ENCODE results near the gene WNT7B.

Gene WNT7B

GRCh38 chr22:45933506-45934167 lies 43.3 kb downstream of the WNT7B start:
- DNase-seq, result no peak

GRCh38 chr22:45932071-45932470 lies 44.9 kb downstream of the WNT7B start:
- DNase-seq, result no peak

GRCh38 chr22:45931042-45931441 lies 45.9 kb downstream of the WNT7B start:
- DNase-seq, result no peak

GRCh38 chr22:45930324-45930723 lies 46.6 kb downstream of the WNT7B start:
- no peak for DNase-seq

- DNase-seq, result no peak
Measured at GRCh38 chr22:45929649-45930048, 47.3 kb downstream of the WNT7B start.

GRCh38 chr22:45928726-45929368 lies 48.1 kb downstream of the WNT7B start:
- DNase-seq, result no peak

GRCh38 chr22:45927059-45927458 lies 49.9 kb downstream of the WNT7B start:
- no peak for DNase-seq

GRCh38 chr22:45926433-45926832 lies 50.5 kb downstream of the WNT7B start:
- DNase-seq, result no peak

- DNase-seq, result no peak
Measured at GRCh38 chr22:45925811-45926351, 51.1 kb downstream of the WNT7B start.

GRCh38 chr22:45923835-45924234 lies 53.1 kb downstream of the WNT7B start:
- DNase-seq, result no peak

- DNase-seq, result no peak
Measured at GRCh38 chr22:45923212-45923611, 53.8 kb downstream of the WNT7B start.

GRCh38 chr22:45922661-45923060 lies 54.3 kb downstream of the WNT7B start:
- no peak for DNase-seq

- no peak for DNase-seq
Measured at GRCh38 chr22:45922256-45922655, 54.7 kb downstream of the WNT7B start.

GRCh38 chr22:45919504-45920286 lies 57.3 kb downstream of the WNT7B start:
- DNase-seq, result no peak

GRCh38 chr22:45918459-45919370 lies 58.2 kb downstream of the WNT7B start:
- no peak for DNase-seq

GRCh38 chr22:45917700-45918458 lies 59.1 kb downstream of the WNT7B start:
- DNase-seq, result no peak

- no peak for DNase-seq
Measured at GRCh38 chr22:45917146-45917545, 59.8 kb downstream of the WNT7B start.

GRCh38 chr22:45916515-45916914 lies 60.4 kb downstream of the WNT7B start:
- no peak for DNase-seq

GRCh38 chr22:45915841-45916240 lies 61.1 kb downstream of the WNT7B start:
- DNase-seq, result no peak

GRCh38 chr22:45915151-45915550 lies 61.8 kb downstream of the WNT7B start:
- DNase-seq, result no peak

- DNase-seq, result no peak
Measured at GRCh38 chr22:45914309-45914708, 62.7 kb downstream of the WNT7B start.
